ENCODE data around the gene NRN1L.

Gene NRN1L

DNA sequence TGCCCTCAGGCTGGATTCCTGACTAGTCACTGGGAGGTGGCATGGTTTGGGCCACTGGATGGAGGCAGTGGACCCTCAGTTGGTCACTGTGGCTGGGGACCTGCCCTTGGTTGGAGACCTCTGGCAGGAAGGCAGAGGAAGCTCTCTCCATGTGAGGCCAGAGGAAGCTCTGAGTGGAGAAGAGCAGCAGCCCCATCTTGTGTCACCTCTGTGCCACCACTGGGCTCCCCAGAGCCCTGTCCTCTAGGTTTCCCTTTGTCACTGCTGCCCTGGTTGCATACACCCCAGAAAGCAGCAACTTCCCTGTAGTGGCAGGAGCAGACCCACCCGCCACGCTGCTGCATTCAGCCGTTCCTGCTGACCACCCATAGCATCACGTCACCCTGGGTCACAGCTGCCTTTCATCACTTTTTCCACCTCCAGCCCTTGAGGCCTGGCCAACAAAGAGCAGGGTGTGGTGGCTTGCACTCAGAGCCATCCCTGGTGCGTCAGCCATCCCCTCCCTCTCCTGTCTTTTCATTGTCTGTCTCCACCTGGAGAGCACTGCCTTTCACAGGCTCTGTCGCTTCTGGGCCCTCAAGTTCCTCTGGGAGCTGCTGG is 35.0 kb downstream of the NRN1L start:
- DNase-seq: no peak

DNA sequence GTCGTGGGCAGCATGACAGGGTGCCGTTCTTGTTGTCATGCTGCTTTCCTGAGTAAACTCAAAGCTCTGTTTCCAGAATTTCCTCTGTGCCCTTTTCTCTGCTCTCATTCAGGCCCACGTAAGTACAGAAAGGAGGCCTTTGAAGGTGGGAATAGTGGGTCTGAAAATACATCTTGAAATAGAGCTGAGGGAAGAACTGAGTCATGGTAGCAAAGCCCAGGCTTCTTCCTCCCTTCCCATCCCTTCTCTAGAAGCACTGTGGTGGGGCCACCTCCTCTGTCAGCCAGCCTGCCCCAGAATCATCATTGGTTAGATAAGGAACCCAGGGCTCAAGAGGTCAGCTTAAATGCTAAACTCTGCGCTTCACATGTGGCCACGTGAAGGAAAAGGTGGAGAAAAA is 37.5 kb downstream of the NRN1L start:
- no peak for DNase-seq

DNA sequence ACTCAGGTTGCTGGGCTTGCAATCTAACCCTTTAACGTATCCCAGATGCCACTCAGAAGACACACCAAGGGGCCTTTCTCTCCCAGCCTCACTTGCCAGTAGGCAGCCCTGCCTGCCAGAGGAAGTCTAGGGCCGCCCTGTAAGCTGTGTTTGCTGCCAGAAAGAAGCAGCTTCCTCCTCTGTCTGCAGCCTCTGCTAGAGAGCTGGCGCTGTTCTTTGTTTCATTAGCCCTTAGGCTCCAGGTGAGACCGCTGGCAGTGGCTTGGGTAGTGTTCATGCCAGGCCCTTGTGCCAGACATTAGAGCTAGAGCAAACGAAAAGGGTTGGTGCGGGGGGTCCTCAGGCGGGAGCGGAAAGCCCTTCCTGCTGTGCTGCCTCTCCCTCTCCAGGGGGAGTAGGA is 38.1 kb downstream of the NRN1L start:
- no peak for DNase-seq

DNA sequence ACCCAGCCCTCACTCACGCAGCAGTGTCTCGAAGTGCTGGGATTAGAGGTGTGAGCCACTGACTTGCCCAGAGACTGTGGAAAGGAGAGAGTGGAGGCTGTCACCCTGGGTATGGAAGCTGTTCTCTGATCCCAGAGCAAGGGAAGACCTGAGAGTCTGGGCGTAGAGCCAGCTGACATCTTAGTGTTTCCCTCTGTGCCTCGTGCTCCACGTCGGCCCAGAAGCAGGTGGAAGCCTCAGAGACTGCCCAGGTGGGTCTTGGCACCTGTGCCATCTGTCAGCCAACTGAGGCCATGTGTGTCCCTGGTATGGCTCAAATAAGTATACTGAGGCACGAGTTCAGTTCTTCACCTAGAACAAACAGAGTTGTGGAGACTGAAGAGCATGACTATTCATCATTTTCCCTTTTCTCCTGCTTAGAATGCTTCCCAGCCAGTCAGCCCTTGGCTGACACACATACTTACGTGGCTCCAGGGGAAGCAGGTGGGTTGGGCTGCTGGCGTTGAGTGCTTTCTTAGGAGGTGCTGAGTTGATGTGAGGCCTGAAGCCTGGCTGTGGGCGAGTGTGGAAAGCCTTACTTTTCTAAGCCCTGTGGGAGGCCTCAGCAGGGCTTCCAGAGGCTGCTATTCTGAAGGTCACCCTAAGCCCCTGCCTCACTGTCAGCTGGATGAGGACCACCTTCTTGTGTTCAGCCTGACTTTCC is 38.9 kb downstream of the NRN1L start:
- DNase-seq: no peak

DNA sequence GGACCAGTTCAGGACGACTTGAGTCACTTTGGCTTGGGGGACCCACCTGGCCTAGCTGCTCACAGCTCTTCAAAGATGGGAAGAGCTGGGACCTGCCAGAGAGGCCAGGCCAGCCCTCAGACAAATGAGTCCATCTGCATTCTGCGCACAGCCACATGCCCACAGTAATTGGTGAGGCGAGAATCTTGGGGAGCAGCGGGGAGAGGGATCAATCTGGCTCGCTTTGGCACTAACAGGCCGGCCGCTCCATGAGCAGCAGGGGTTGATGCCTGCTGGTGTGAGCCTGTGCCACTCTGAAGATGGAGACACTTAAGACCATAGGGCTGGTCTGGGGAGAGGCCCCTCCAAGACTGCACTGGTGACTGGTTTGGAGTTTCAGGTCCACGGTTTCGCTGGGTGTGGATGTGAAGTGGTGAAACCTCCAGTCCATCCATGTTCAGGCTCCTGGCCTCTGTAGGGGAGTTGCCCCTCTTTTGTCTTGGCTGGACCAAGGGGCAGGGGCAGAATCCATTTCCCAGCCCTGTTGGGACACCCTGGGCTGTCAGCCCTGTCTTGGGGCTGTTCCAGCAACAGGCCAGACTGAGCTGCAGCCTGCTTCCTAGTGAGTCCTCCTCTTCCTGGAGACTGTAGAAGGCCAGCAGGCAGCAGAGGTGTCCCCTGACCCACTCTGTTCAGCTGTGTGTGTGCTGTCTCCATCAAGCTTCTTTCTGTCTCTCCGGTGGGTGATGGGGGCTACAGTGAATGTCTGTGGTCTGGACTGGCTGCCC is 39.6 kb downstream of the NRN1L start:
- DNase-seq: no peak

DNA sequence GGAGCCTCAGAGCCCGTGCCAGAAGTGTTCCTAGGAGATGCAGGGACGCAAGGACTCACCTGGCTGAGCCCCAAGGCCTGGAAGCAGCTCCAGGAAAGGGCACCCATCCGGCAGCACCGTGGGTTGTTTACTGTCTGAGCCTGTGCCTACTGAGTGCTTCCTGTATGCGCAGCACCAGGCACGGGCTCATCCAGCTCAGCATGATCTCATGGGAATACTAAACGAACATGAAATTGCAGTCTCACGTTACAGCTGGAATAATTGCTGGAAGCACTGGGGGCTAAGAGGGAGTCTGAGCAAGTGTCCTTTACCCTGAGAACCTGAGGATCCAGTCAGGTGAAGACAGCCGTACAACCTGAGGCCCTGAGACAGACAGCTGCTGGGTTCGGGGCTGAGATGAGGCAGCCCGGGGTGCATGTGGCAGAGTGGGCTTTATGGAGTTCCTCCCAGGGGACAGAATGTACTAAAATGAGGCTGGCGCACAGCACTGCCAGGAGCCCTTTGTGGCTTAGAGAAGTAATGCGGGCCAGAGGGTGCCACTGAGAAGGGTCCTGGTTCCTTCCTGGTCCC is 41.6 kb downstream of the NRN1L start:
- no peak for DNase-seq

DNA sequence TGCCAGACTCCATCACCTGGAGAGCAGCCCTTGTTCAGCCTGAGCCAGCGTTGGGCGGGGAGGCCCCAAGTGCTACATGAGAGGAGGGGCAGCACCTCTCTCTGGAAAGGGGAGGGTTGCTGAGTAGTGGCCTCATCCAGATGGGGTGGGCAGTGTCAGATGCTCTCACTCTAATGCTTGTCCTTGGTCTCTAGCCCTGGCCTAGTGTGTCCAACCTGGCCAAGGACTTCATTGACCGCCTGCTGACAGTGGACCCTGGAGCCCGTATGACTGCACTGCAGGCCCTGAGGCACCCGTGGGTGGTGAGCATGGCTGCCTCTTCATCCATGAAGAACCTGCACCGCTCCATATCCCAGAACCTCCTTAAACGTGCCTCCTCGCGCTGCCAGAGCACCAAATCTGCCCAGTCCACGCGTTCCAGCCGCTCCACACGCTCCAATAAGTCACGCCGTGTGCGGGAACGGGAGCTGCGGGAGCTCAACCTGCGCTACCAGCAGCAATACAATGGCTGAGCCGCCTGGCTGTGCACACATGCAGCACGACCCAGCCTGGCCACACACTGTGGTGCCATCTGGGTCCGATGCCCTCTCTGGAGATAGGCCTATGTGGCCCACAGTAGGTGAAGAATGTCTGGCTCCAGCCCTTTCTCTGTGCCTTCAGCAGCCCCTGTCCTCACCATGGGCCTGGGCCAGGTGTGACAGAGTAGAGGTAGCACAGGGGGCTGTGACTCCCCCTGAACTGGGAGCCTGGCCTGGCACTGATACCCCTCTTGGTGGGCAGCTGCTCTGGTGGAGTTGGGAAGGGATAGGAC is 42.7 kb downstream of the NRN1L start:
- DNase-seq: no peak

DNA sequence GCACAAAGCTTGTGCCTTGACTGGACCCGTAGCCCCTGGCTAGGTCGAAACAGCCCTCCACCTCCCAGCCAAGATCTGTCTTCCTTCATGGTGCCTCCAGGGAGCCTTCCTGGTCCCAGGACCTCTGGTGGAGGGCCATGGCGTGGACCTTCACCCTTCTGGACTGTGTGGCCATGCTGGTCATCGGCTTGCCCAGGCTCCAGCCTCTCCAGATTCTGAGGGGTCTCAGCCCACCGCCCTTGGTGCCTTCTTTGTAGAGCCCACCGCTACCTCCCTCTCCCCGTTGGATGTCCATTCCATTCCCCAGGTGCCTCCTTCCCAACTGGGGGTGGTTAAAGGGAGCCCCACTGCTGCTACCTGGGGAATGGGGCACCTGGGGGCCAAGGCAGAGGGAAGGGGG is 43.5 kb downstream of the NRN1L start:
- no peak for DNase-seq

DNA sequence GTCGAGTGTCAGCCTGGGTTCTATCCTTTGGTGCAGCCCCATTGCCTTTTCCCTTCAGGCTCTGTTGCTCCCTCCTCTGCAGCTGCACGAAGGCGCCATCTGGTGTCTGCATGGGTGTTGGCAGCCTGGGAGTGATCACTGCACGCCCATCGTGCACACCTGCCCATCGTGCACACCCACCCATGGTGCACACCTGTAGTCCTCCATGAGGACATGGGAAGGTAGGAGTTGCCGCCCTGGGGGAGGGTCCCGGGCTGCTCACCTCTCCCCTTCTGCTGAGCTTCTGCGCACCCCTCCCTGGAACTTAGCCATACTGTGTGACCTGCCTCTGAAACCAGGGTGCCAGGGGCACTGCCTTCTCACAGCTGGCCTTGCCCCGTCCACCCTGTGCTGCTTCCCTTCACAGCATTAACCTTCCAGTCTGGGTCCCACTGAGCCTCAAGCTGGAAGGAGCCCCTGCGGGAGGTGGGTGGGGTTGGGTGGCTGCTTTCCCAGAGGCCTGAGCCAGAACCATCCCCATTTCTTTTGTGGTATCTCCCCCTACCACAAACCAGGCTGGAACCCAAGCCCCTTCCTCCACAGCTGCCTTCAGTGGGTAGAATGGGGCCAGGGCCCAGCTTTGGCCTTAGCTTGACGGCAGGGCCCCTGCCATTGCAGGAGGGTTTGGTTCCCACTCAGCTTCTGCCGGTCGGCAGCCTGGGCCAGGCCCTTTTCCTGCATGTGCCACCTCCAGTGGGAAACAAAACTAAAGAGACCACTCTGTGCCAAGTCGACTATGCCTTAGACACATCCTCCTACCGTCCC is 44.1 kb downstream of the NRN1L start:
- peak; percentile 78 for DNase-seq

DNA sequence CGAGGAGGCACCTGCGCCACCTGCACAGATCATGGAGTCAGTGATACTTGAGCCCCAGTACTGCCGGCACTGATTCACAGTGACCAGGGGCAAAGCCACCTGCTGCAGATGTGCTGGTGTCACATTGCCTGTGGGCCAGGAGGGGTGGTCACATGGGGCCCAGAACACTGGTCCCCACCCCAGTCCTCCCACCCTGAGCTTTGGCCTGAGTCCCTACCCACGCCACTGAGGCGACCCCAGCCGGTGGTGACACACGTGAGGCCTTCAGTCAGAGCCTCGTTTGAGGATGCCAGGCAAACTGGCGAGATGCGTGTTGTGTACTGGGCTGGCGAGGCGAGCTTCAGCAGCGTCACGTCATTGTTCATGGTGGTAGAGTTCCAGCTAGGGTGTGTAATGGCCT is 45.5 kb downstream of the NRN1L start:
- no peak for DNase-seq

DNA sequence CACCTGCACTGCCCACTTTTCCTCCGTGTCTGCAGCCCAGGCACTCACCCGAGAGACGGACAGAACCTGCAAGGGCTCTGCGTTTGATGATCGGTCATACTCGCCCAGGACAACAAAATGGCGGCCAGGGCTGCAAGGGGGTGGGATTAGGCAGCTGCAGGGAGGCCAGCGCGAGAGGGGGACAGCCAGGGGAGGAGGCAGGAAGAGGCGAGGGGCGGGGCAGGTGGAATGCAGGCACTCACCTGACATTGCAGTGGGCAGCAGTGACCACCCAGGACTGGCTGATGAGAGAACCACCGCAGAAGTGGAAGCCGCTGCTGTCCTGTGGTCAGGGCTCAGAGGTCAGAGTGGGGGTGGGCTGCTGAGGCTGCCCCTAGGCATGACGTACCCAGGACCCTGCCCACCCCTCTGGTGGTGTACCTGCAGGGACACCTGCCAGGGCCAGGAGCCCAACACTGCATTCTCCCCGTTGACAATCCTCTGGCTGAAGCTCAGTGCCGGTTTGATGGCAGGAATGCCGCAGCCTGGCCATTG is 46.1 kb downstream of the NRN1L start:
- DNase-seq: no peak

DNA sequence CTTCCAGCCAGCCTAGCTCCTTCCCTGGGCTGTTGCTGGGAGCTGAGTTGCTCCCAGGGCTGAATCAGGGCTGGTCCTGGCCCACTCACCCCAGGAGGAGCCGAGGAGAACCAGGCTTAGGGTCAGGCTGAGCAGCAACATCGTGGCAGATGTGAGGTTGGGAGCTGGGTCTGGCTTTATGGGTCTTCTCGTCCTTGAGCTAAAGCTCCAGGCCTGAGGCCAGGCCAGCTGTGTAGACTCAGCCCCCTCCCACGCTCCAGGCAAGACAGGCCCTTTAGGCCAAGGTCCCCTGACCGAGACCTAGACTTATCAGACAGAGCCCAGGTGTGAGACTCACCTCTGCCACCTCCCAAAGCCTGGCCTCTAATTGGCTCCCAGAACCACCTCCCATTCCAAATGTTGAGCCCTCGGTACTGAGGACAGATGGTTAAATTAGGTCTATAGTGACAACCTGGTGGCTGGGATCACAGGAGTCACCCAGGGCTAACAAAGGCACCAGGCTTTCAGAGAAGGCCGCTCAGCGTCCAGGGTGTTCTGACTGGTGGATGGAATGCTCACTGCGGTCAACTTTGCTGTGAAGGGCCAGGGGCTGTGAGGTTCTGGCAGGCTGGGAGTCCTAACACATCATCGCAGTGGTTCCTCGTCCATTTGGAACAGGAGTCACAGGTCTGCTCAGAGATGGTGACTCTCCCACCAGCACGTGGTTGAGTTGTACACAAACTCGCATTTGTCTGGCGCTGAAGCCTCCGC is 47.2 kb downstream of the NRN1L start, which contains the start of gene CTRL:
Gene CTRL (minus strand): TSS at position 151 of the 750 bp plus-strand sequence. CDS start 10 bp downstream, at position 141.
- DNase-seq: no peak

DNA sequence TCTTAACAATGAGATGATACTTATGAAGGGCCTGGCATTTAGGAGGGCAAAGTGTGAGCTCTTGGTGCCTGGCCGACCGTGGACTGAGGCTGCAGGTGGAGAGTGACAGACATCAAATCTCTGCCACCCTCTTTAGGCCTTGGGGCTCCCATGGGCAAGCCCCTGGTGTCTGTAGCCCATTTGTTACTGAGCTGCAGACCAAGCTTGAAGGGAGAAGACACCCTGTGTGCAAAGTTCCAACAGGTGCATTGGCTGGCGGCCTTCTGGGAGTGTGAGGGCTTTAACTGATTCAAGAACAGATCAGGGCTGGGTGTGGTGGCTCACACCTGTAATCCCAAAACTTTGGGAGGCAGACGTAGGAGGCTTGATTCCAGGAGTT is 47.8 kb downstream of the NRN1L start:
- DNase-seq: no peak

DNA sequence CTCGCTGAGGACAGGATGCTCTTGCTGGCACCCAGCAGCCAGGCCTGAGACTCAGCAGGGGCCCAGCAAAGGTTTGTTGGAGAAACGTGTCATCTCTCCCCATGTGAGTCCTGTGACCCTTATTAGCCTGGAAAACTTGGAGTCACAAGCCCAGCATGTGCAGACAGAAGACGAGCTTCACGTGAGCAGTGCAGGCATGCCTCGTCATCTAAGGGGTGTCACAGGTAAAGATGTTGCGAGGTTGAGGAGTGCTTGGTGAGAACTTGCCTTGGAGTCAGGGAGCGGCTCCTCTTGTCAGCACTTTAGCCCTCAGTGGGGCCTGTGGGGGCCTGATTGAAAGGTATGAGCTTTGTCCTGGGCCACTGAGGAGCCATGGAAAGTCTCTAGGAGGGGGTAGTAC is 49.1 kb downstream of the NRN1L start:
- DNase-seq: no peak

DNA sequence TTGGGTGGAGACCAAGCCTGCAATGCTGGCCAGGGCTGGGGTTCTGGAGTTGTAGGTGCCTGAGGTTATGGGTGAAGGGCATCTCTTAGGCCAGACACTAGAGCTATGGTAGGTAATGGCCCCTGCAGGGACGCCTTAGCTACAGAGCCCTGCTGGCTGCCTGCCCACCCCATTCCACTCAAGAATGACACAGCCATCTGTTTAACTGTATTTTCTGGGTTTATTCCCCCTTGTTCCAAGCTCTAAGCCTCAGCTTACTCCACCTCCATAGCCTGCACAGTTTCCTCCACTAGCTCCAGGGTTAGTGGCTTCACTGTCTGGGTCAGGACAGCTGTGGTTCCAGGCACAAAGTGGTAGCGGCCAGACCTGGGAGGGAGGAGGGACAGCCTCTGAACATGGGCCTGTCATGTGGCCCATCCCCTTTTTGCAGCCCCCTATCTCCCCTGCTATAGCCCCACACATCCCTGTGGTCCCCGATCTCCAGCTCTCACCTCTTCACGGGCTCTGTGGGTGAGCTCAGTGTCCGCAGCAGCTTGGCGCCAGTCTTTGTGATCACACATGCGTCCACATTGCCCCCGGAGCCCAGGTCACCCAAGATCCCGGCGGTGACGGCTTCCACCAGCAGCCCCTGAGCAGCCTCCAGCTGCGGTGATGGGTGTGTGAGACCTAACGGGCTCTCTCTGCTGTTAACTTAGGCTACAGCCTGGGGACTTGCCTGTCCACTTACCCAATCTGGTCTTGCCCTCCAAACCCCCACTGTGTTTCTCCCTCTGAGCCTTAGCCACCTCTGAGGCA is 49.8 kb downstream of the NRN1L start:
- DNase-seq: no peak

DNA sequence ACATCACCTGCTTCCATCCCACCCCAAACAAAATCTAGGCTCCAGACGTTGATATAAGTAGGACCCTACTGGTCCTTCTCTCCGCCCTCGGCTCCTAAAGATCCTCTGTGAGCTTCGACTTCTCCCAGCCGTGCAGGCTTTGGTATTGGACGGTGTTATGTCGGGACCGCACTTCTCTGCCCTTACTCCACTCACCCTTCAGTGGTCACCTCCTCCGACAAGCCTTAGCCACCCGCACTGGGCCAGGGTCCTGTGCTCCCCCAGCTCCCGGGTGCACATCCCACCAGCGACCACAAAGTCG is 50.4 kb downstream of the NRN1L start:
- DNase-seq: no peak

DNA sequence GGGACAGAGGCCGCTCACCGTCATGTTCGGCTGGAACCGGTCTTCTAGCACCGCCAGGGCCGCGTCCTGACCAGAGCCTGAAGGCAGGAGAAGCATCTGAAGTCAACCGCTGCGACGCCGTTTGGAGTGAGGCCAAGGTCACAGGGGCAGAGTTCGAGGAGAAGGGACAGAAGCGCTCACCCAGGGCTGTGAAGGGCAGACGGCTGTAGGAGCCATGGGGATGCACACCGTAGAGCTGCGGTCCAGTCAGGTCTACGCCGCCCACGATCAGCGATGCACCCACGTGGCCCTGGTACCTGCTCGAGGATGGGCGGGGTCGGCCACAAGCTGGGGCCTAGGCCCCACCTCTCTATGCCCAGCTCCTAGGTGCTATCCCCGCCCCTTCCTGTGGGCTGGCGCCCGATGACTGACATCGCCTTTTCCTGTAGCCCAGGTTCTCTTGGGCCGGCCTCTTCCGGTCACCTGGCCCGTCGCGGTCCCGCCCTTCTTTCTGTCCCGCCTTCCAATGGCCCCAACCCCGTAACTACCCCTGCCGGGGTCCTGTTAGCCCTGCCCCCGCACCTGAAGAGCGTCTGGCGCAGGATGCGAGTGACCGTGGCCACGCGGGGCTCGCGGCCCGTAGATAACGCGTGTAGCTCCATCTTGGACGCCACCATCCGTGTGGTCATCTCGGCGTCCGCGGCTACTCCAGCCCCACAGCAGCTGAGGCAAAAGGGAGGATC is 50.9 kb downstream of the NRN1L start:
- peak; percentile 91 for DNase-seq
